Occipital lobe (tissue), 2 donors: ENCODE results near the gene ASCC1. TPM values are rescaled to one million over a fixed set of nuclear protein-coding genes. Genes with fewer than 3 reads are reported as not detected.

Source experiments
- DNase-seq: peaks from one replicate; lab custom pipeline; 2025; lab: John Stamatoyannopoulos, UW
- total RNA-seq: library from RNA; depleted of rRNA; stranded (reverse); fragments of >200 nt; gene quantifications from one replicate; pipeline ENCODE4 v1.2.3, GENCODE V29; 2014

Gene ASCC1
- total RNA-seq, 1 donor from 2014 or later = 31.2 TPM

DNA sequence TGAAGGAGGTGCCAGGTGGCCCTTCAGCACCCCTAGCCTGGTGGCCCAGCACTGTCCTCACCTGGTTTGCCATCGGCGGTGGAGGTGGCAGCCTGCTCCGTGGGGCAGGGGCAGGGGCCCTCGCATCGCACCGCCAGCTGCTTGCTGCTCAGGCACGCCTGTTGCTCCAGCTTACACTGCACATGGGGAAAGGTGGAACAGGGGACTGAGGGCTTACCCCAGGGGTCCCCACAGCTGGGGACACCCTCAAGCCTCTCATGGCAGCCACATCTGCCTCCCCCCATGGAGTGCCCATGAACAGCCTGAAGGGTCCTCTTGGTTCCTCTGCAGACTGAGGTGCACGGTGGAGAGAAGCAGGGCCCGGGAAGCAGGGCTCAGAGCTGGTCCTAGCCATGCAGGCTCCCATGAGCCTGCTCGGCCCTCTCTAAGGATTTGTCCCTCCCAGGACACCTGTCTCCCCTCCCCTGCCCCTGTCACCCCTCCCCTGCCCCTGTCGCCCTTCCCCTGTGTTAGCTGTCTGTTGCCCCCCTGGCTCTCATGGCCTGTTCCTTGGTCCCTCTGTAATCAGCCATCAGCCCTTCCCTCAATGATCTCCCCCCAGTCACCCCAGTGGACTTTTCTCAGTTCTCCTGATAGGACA is 147.8 kb downstream of the ASCC1 start:
- no peak for DNase-seq

DNA sequence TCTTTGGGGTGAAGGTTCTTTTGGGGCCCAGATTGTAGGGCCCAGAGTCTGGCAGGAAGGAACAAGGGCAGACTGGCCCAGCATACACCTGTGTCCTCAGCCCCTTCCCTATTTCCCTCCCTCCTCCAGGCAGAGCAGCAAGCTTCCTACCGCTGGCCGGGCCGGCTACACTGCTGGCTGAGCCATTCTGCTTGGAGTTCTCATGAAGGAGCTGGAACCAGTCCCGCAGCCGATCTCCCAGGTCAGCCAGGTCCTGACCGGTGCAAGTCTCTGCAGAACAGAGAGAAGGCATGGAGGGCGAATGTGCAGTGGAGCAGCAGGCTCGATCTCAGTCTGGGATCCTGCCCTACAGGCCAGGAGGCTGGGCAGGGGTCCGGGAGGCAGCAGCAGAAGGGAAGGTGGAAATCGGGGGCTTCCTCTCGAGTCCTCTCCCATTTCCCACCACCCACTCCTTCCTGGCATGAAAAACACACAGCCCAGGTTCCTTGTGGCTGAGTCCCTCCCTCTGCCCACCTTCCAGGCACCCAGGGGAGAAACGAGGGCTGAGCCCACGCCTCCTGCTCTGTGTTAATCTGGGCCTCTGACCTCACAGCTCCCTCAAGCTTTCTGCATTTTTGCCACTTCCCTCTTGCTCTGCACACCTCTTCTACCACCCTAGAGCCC is 148.5 kb downstream of the ASCC1 start:
- no peak for DNase-seq

DNA sequence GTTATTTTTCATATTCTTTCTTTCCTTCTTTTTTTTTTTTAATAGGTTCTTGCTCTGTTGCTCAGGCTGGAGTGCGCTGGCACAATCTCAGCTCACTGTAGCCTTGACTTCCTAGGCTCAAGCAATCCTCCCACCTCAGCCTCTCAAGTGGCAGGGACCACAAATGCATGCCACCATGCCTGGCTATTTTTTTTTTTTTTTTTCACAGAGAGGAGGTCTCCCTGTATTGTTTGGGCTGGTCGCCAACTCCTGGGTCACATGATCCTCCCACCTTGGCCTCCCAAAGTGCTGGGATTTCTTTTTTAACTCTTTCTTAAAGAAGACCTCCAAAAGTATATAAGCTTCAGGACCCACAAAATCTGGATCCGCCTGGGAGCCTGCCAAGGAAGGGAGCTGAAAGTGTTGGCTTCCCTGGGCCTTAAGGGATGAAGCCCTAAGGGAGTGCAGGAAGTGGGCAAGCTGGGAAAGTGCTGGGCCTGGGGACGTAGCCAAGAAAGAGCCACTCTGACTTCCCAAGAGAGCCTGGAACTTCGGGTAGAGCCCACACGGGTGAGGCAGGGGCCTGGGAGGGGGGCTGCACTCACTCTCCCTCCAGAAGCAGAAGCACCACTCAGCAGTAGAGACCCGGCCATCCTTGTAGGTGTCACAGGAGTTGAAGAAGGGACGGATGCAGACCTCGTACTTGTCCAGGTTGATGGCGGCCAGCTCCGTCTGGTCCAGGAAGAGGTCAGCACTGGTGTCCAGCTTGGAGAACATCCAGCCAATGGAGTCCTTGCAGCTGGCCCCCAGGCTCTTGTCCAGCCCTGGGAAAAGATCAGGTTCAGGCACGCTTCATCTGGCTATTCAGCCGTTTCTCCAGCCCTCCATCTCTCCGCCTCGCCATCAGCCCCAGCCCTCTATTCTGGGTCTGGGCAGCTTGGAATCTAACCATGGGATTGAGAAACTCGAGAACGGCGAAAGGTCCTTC is 149.5 kb downstream of the ASCC1 start:
- no peak for DNase-seq

DNA sequence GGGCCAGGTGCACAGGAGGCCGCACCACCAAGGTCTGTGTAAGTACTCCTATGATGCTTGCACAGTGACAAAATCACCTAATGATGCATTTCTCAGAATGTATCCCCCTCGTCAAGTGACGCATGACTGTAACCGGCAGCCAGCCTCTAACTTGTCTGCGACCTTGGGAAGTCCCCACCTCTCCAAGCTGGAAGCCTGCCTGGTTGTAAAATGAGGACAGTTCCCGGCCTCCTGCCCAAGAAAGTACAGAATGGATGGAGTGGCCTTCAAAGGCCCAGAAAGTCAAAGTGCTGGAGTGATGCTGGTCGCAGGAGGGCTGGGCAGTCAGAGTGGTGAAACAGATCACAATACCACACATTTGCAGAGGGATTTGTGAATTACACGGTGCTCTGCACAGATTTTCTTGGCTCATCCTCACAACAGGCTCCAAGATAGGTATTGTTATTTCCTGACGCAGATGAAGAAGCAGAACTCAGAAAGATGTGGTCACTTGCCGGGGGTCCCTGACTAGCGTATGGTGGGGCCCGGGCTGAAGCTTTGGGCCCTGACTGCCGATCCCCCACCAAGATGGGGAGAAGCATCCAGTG is 150.5 kb downstream of the ASCC1 start:
- no peak for DNase-seq

DNA sequence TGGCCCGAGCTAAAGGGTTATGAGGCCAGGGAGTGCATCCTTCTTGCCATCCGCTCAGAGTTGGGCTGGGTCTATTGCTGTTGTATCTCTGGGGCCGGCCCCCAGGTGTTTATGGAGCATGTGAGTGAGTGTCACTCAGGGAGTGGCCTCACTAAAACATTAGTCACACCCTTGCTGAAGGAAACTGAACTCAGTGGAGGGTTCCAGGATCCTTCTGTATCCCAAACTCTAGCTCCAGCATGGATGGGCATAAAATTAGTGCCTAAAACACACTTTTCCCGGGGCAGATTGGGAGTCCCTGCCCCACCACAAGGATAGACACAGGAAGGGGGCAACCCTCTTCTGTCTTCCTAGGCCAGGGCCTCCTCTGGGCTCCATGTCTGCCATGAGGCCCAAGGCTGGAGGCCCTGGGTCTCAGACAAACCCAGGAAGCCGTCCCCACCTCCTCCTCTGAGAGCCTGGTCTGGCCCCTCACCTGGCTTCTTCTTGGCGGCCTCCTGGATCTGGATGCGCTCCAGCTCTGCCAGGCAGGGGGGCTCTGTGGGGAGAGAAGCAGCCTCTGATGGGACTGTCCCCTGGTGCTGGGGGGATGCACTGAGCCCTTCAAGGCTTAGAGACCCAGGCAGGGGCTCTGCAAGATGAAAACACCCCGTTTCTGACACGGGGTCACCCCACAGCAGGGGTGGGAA is 152.2 kb downstream of the ASCC1 start:
- DNase-seq = no peak

DNA sequence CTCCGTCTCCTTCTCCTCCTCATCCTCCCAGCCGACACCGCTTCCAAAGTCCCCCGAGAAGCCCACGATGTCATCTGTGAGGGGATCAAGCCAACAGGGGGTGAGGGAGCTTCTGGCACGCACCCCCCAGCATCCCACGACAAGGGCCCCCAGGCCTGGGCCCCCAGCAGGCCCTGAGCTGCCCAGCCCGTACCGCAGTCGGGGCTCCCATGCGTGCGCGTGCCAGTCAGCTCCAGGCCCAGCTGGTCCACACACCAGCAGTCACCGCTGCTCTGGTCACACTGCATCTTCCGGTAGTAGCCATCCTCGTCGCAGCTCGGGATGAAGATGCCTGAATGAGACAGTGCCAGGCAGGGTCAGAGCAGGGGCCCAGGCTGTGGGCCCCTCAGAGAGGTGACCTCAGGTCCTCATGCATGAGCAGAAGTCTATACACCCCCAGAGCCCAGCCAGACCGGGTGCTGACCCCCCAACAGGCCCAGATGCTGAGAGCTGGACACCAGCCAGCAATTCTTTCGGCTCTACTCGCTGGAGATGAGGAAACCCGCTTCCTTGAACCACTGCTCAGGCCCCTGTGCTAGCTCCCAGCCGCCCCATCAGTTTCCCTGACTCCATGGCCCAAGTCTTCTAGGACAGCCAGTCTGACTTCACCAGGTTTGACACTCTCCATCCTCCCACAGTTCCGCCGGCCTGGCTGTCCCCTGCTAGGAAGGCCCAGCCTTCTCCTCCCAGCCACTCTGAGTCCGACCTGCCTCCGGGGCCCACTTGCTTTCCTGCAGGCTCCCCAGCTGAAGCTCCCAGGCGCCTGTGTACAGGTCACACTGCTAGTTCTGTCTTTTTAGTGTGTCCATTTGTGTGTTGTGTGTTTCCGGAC is 153.0 kb downstream of the ASCC1 start:
- DNase-seq = no peak

DNA sequence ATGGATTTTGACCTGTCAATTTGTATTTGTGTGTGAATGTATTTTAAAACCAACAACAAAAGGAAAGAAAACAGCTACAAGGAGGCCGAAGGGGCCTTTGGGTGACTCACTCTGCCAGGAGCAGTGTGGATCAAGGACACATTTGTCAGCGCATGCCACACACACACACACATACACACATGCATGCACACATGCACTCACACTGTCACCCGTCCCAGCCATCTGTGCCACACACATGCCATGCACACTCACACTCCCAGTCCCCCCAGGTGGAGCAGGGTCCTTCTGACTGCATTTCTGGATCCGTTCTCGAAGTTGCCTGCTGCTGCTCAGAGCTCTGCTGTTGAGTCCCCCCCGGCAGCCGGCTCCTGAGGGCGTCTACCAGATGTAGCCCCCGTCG is 153.7 kb downstream of the ASCC1 start:
- DNase-seq = no peak

DNA sequence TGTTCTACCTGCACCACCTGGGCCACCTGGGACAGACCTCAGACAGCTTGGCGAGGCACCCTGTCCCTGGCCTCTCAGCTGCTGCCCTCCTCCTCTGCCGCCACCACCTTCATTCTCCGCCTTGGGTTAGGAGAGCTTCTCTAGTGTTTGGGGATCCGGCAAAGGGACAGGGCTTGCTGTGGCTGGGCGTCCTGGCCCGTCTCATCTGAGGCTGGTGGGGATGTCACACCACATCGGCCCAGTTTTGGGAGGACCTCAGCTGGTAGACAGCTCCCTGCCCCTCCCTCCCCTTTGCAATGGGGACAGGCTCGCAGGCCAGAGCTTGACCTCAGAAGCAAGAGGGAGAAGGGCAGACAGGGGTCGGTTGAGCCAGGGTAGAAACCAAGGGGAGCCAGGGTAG is 154.1 kb downstream of the ASCC1 start:
- DNase-seq = no peak

DNA sequence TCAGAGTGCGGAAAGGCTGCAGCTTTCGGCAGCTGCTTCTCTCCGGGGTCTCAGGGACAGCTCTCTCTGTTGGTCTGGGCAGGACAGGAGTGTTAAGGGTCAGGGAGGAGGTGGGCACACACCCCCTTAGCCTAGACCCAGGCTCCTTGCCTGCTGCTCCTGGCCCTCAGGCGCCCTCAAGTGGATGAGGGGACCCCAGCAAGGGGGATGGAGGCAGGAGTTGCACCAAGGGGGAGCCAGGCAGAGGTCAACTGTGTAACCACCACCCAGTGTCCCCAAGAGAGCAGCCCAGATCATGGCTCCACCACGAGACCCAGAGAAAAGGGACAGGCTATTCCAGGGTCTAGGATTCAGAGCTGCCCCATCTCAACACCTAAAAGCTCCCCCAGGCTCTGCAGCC is 154.6 kb downstream of the ASCC1 start:
- DNase-seq = no peak

DNA sequence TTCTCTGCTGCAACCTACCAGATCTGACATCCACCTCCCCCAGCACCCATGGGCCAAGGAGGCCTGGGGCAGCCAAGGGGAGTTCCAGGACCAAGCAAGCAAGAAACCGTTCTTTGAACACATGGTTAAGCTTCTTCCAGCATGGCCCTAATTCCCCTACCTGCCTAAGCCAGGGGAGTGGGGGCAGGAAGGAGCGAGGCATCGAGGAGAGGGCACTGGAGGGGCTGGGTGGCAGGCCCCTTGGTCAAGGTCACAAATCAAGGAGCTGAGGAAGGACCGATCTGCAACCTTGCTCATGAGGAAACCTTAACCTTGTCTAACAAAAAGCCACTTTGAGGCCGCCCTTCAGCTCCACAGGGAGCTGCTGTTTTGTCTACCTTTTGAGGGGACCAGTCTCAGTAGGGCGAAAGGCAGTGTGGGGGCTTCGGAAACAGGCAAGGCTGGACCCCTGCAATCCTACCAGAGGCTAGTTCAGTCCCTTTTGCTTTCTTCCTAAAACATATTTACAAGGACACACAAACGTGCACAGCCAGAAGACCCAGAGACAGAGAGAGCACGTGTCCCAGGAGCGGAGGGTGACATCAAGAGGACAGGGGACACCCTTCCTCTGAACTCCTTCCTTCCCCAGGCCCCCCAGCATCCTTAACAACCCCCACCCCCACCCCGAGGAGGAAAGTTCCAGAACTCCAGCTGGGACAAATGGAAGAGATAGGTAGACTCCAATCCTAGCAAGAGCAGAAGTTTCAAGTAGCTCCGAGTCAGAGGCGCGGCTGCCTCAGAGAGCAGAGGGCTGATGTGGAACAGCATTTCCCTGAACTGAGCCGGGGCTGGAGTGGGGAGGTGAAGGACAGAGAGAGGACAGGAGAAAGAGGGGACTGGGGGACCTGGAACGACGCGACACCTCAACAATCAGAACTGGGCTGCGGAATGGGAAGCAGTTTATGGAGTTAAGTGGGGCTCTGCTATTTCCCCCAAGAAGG is 155.9 kb downstream of the ASCC1 start:
- no peak for DNase-seq

DNA sequence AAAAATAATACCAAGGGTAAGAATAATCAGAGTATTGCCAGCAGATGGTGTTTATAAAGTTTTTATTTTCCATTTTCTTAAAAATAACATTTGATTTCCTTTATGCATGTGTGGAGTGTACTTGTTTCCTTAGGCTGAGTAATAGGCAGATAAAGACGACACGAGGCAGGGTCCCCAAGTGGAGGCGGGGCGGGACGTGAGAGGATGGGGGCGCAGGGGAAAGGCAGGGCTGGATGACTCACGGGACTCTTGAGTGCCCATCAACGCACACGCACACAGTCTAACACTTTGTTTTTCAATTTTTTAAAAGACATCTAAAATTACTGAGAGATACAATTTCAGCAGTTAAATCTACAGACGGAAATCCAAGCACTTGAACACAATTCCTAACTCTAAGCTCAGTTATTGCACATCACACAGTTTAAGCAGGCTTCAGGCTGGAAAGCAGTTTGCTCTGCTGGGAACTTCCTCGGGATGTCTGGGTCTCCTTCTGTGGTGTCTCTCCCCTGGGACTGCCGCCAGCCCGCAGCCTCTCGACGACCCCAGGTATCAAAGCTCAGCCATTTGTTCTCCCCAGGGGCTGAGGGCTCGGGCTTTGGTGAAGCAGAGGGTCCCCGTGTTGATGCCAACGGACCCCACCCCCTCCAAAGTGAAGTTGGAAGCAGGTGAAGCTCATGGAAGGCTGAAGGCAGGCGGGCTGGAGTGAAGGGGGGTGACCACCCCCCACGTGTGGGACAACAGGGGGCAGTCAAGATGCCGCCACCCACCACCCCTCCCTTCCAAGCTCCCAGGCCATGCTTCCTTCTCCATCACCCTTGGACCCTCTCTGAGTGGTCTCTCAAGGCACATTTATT is 156.9 kb downstream of the ASCC1 start:
- no peak for DNase-seq

DNA sequence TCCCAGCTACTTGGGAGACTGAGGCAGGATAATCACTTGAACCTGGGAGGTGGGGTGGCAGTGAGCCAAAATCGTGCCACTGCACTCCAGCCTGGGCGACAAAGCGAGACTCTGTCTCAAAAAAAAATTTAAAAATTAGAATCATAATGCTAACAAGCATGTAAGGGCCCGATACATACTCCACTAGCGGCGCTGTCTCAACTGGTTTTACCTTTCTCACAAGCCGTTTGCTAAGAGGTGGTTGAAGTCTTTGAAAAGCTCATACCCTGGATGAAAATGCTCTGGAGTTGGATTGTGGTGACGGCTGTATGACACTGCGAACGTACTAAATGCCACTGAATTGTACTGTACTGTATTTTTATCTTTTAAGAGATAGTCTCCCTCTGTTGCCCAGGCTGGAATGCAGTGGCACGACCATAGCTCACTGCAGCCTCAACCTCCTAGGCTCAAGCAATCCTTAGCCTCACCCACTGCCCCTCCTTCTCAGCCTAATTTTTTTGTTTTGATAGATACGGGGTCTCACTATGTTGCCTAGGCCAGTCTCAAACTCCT is 157.7 kb downstream of the ASCC1 start:
- no peak for DNase-seq

DNA sequence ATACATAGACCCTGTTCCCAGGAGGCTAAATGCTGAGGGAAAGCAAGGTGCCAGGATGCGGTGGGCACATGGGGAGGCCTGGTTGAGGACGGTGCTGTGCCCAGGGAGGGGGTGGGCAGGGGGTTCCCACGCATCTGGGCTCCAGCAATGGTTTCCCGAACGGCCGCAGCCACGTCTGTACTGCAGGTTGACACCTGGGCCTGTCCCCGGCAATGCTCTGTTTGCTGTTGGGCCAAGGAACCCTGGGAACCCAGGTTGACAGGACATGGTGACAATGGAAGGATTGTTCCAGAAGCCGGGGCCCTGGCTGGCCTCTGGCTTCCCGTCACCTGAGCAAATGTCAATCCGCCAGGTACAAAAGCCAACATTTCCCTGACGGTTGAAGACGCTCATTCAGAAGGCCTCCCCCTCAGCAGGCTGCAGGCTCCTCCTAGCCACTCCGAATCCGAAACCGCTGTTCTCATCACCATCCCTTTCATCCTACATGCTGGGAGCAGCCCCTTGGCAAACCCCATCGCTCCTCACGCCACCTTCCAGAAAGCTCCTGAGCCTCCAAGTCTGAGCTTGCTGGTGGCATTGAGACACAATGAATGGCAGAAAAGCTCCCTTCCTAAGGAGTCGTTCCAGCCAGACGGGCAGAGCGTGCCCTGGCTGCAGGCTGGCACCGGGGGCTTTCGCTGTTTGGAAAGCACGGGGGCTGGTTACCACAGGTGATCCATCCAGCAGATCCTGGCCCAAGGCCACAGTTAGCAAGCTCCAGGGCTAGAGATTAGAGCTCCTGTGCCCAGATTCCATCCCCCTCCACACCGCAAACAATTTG is 158.9 kb downstream of the ASCC1 start:
- DNase-seq = no peak

DNA sequence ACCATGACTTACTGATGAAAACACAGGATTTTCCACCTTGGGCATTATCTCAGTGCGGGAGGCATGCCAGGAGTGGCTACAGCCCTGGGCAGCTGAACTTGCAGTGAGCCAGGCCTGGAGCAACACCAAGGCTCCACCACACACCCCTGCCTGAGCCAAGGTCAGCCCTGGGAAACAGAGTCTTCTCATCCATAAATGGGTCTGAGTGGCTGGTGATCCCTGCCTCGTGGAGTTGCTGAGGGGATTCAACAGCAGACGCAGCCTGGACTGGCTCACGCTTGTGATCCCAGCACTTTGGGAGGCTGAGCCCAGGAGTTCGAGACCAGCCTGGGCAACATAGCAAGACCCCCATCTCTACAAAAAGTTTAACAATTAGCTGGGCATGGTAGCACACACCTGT is 160.0 kb downstream of the ASCC1 start:
- DNase-seq = no peak

DNA sequence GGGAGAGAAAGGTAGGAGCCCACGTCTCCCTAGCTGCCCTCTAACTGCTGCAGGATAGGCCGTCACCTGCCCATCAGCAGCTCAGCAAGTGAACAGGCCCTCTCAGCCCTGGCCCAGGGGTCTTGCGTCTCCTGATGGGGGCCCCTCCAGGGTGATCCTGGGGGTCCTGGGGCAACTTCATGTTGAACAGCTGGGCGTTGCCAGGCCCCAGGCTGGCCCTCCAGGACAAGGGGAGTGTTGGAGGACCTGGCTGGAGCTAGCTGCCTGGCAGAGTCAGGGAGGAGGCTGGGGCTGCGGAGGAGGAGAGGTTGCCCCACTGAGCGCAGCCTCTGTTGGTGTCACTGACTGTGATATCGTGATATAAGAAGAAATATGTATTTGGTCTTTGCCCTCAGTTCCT is 162.4 kb downstream of the ASCC1 start:
- DNase-seq = no peak

DNA sequence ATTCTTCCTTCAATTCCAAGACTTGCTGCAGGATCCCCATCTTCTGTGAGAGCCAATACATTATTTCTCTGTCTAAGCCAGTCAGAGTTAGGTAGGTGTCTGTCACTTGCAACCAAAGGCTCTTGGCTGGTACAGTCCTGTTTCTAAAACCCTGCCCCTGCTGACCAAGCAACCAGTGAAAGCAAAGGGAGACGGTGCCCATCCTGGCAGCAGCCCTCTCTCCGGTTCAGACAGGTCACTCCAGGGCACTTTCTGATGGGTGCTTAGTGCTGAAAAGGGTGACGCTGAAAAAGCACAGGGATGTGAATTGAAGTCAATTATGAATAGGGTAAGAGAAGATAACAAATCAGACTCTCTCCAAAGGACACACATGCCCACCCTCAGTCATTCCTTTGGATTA is 165.2 kb downstream of the ASCC1 start:
- no peak for DNase-seq
